GM23338 (cell line): ENCODE results near the gene GLI3. TPM values are rescaled to one million over a fixed set of nuclear protein-coding genes. Genes with fewer than 3 reads are reported as not detected.

Experiments used
- ATAC-seq: fragments of 200-7000 bp; cut with Tn5 transposase; 3 replicates; pipeline ENCODE4 v1.9.1; 2020
- DNase-seq: peaks from one replicate; pipeline ENCODE4 v3.0.0-alpha.2; 2015; ENCODE audit warnings: low spot score
- H2AFZ ChIP-seq: fragments of 200-600 bp; sonication (generic); 2 replicates; pipeline ENCODE4 v1.8.0; 2016; ENCODE audit warnings: antibody characterized with exemption, mild to moderate bottlenecking, moderate library complexity
- H3F3A ChIP-seq: fragments of 200-600 bp; sonication (generic); replicated peaks from 2 replicates; pipeline ENCODE4 v1.8.0; 2017; ENCODE audit warnings: antibody characterized with exemption, mixed run types, low read depth
- H3K27ac ChIP-seq: fragments of 200-600 bp; sonication (generic); 2 replicates; pipeline ENCODE4 v1.6.1; 2016; ENCODE audit warnings: low read depth
- H3K27me3 ChIP-seq: fragments of 200-600 bp; sonication (generic); 2 replicates; pipeline ENCODE4 v1.8.0; 2016; ENCODE audit warnings: mild to moderate bottlenecking, mixed run types, moderate library complexity; ENCODE audit not compliant: insufficient read depth
- H3K36me3 ChIP-seq: fragments of 200-600 bp; sonication (generic); 2 replicates; pipeline ENCODE4 v1.8.0; 2016; ENCODE audit warnings: mild to moderate bottlenecking; ENCODE audit not compliant: insufficient read depth
- H3K4me1 ChIP-seq: fragments of 200-600 bp; sonication (generic); 2 replicates; pipeline ENCODE4 v1.8.0; 2016; ENCODE audit warnings: mild to moderate bottlenecking, moderate library complexity; ENCODE audit not compliant: insufficient read depth
- H3K4me2 ChIP-seq: fragments of 200-600 bp; sonication (generic); 2 replicates; pipeline ENCODE4 v1.7.1; 2017; ENCODE audit warnings: mixed run types
- H3K4me3 ChIP-seq: fragments of 200-600 bp; sonication (generic); 2 replicates; pipeline ENCODE4 v1.6.1; 2016; ENCODE audit warnings: mixed run types
- H3K79me2 ChIP-seq: fragments of 200-600 bp; sonication (generic); replicated peaks from 2 replicates; pipeline ENCODE4 v1.8.0; 2017; ENCODE audit warnings: mild to moderate bottlenecking; ENCODE audit not compliant: insufficient read depth
- H3K9me2 ChIP-seq: fragments of 200-600 bp; sonication (generic); 2 replicates; pipeline ENCODE4 v1.8.0; 2017; ENCODE audit not compliant: insufficient read depth
- H4K20me1 ChIP-seq: fragments of 200-600 bp; sonication (generic); replicated peaks from 2 replicates; pipeline ENCODE4 v1.8.0; 2017; ENCODE audit warnings: mild to moderate bottlenecking; ENCODE audit not compliant: insufficient read depth
- H3K27ac Mint-ChIP-seq: 2 replicates; pipeline ENCODE4 v1.8.0; 2020; ENCODE audit warnings: inconsistent platforms, mild to moderate bottlenecking, moderate library complexity, mixed read lengths
- H3K27me3 Mint-ChIP-seq: 3 replicates; pipeline ENCODE4 v1.8.0; 2022; ENCODE audit warnings: low read depth, mild to moderate bottlenecking, moderate library complexity, mixed read lengths, inconsistent platforms; ENCODE audit not compliant: insufficient read depth, poor library complexity
- H3K36me3 Mint-ChIP-seq: 3 replicates; pipeline ENCODE4 v1.8.0; 2021; ENCODE audit warnings: low read depth, mild to moderate bottlenecking, inconsistent platforms, moderate library complexity, mixed read lengths
- H3K4me1 Mint-ChIP-seq: 3 replicates; pipeline ENCODE4 v1.8.0; 2020; ENCODE audit warnings: mild to moderate bottlenecking, inconsistent platforms, mixed read lengths
- H3K4me3 Mint-ChIP-seq: 3 replicates; pipeline ENCODE4 v1.8.0; 2021; ENCODE audit warnings: moderate library complexity, mild to moderate bottlenecking, inconsistent platforms, mixed read lengths
- H3K9me3 Mint-ChIP-seq: 3 replicates; pipeline ENCODE4 v1.8.0; 2020; ENCODE audit warnings: moderate library complexity, mild to moderate bottlenecking, inconsistent platforms, mixed read lengths
- CREB1 ChIP-seq: fragments of 250-450 bp; sonication (Bioruptor Pico); IDR thresholded peaks from 2 replicates; pipeline ENCODE4 v1.5.0; 2020; ENCODE audit warnings: low read depth, mild to moderate bottlenecking, moderate library complexity
- EZH2 ChIP-seq: fragments of 200-600 bp; sonication (generic); IDR thresholded peaks from one replicate; pipeline ENCODE4 v1.8.0; 2017; ENCODE audit warnings: antibody characterized with exemption, mild to moderate bottlenecking, low read depth; ENCODE audit not compliant: unreplicated experiment
- JUNB ChIP-seq: IDR thresholded peaks from one replicate; pipeline ENCODE4 v1.6.1; 2016; ENCODE audit warnings: antibody characterized with exemption; ENCODE audit not compliant: unreplicated experiment
- NANOG ChIP-seq: IDR thresholded peaks from 2 replicates; pipeline ENCODE4 v1.6.1; 2016; ENCODE audit warnings: antibody characterized with exemption, borderline replicate concordance
- POLR2AphosphoS5 ChIP-seq: IDR thresholded peaks from 2 replicates; pipeline ENCODE4 v1.6.1; 2016; ENCODE audit warnings: antibody characterized with exemption, low read depth
- REST ChIP-seq: IDR thresholded peaks from one replicate; pipeline ENCODE4 v1.6.1; 2018; ENCODE audit warnings: antibody characterized with exemption; ENCODE audit not compliant: unreplicated experiment
- STAT1 ChIP-seq: IDR thresholded peaks from one replicate; pipeline ENCODE4 v1.6.1; 2016; ENCODE audit warnings: antibody characterized with exemption; ENCODE audit not compliant: unreplicated experiment
- ZNF114 ChIP-seq: fragments of 250-450 bp; sonication (Bioruptor Pico); IDR thresholded peaks from 2 replicates; pipeline ENCODE4 v1.5.0; 2020; ENCODE audit warnings: mild to moderate bottlenecking, moderate library complexity
- ZNF331 ChIP-seq: fragments of 250-450 bp; sonication (Bioruptor Pico); IDR thresholded peaks from 2 replicates; pipeline ENCODE4 v1.5.0; 2020; ENCODE audit warnings: low read depth, mild to moderate bottlenecking, moderate library complexity
- ZNF462 ChIP-seq: fragments of 250-450 bp; sonication (Bioruptor Pico); IDR thresholded peaks from 2 replicates; pipeline ENCODE4 v1.5.0; 2020; ENCODE audit warnings: mild to moderate bottlenecking, moderate library complexity
- polyA plus RNA-seq: library from polyadenylated mRNA; unstranded; fragments of >200 nt; fragmentation: Nextera tagmentation; extraction: Ambion mirVana; gene quantifications from 2 replicates; pipeline ENCODE4 v1.2.1, GENCODE V29; 2016
- total RNA-seq: library from RNA; depleted of rRNA; stranded (reverse); fragments of >200 nt; shearing (Covaris generic); gene quantifications from 2 replicates; pipeline ENCODE4 v1.2.3, GENCODE V29; 2014
- TF ChIP-seq, protein P1 (sequence below): IDR thresholded peaks from 2 replicates; pipeline ENCODE4 v1.6.1; 2016; ENCODE audit warnings: antibody characterized with exemption
- TF ChIP-seq, protein P2 (sequence below), 2 experiments: fragments of 200-600 bp in 1 of 2; sonication (generic) in 1 of 2; conservative IDR thresholded peaks; 2 replicates each; pipeline versions ENCODE4 v1.5.1 to v1.6.1; 2016 to 2017; ENCODE audit warnings: antibody characterized with exemption in 2 of 2, low read depth in 2 of 2, mild to moderate bottlenecking in 2 of 2, moderate library complexity in 1 of 2

The GLI3 gene
- total and polyA plus RNA-seq, 2 experiments from 2014 or later = 16.1 to 17.9 TPM

GRCh38 chr7:41912426-41912825 is 324.6 kb downstream of the GLI3 start (continued):
- TF ChIP-seq ZNF331 (CRISPR knock-in tag) (no peak), NANOG (no peak), EZH2 (no peak), CREB1 (no peak)
- TF ChIP-seq, protein P1, sequence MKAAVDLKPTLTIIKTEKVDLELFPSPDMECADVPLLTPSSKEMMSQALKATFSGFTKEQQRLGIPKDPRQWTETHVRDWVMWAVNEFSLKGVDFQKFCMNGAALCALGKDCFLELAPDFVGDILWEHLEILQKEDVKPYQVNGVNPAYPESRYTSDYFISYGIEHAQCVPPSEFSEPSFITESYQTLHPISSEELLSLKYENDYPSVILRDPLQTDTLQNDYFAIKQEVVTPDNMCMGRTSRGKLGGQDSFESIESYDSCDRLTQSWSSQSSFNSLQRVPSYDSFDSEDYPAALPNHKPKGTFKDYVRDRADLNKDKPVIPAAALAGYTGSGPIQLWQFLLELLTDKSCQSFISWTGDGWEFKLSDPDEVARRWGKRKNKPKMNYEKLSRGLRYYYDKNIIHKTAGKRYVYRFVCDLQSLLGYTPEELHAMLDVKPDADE = no peak

DNA sequence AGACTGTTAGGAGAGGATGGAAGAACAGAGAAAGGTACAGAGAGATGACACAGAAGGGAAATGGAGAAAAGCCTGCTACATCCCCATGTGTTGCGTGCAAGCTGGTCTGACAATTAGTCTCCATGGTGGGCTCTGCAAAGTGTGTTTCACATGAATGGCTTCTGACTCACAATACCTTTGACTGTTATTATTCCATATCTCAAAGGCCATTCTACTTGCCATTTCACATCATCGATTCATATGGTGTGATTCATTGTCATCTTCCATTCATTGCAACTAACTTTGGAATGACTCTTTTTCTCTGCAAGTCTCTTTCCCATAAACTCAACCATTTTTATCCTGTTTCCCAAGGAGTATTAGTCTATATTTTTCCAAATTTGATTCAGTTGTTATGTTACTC is 325.2 kb downstream of the GLI3 start:
- Mint-ChIP-seq H3K27me3 (no peaks in the 10 kb centered on the region), H3K4me3 (no peak overlapping the region), H3K36me3 (no peaks in the 10 kb centered on the region), H3K27ac (no peak overlapping the region), H3K4me1 (no peaks in the 10 kb centered on the region), H3K9me3 (0 out of 3 replicates have a peak, but pooled peaks cover 3% of the 10 kb centered on the region)
- no peaks in the 10 kb centered on the region for H4K20me1 ChIP-seq
- H2AFZ ChIP-seq = no peak overlapping the region
- H3K36me3 ChIP-seq = no peaks in the 10 kb centered on the region
- no peak overlapping the region for H3K4me3 ChIP-seq
- DNase-seq (no peak), ATAC-seq (no peak)
- no peak overlapping the region for H3K27ac ChIP-seq
- H3K9me2 ChIP-seq = peaks cover 13% of the 10 kb centered on the region; the same call in 1 of the 2 replicates
- no peaks in the 10 kb centered on the region for H3K27me3 ChIP-seq
- H3K79me2 ChIP-seq = no peaks in the 10 kb centered on the region
- no peaks in the 10 kb centered on the region for H3F3A ChIP-seq
- H3K4me1 ChIP-seq = no peaks in the 10 kb centered on the region
- no peak overlapping the region for H3K4me2 ChIP-seq
- TF ChIP-seq ZNF462 (CRISPR knock-in tag) = no peak
- TF ChIP-seq, protein P1 = no peak
- TF ChIP-seq, protein P2, sequence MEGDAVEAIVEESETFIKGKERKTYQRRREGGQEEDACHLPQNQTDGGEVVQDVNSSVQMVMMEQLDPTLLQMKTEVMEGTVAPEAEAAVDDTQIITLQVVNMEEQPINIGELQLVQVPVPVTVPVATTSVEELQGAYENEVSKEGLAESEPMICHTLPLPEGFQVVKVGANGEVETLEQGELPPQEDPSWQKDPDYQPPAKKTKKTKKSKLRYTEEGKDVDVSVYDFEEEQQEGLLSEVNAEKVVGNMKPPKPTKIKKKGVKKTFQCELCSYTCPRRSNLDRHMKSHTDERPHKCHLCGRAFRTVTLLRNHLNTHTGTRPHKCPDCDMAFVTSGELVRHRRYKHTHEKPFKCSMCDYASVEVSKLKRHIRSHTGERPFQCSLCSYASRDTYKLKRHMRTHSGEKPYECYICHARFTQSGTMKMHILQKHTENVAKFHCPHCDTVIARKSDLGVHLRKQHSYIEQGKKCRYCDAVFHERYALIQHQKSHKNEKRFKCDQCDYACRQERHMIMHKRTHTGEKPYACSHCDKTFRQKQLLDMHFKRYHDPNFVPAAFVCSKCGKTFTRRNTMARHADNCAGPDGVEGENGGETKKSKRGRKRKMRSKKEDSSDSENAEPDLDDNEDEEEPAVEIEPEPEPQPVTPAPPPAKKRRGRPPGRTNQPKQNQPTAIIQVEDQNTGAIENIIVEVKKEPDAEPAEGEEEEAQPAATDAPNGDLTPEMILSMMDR (conservative IDR thresholded peaks at IDR 0.05; ENCODE audit: low read depth in 2 of 2) = no peak
- no peak for TF ChIP-seq STAT1
- TF ChIP-seq EZH2 = no peak
- TF ChIP-seq POLR2AphosphoS5 = no peak
- no peak for TF ChIP-seq ZNF114 (CRISPR knock-in tag)
- TF ChIP-seq JUNB = no peak
- TF ChIP-seq ZNF331 (CRISPR knock-in tag) = no peak
- no peak for TF ChIP-seq CREB1
- TF ChIP-seq REST = no peak
